22Rv1 (cell line): Measurements from ENCODE around the gene SHFL.

ENCODE experiments used
- H3K27ac ChIP-seq: fragments of 450-650 bp; 2 replicates; pipeline ENCODE4 v1.5.1; 2017
- CTCF ChIP-seq: fragments of 450-650 bp; IDR thresholded peaks from 2 replicates; pipeline ENCODE4 v1.5.1; 2017; ENCODE audit warnings: mild to moderate bottlenecking
- ZFX ChIP-seq: fragments of 450-650 bp; IDR thresholded peaks from 2 replicates; pipeline ENCODE4 v1.6.1; 2017; ENCODE audit warnings: antibody characterized with exemption, borderline replicate concordance

The SHFL gene

GRCh38 chr19:10088949-10089554, 2.9 kb downstream of the SHFL start:
- TF ChIP-seq CTCF = no peak
- no peak for TF ChIP-seq ZFX
- no peak overlapping the region for H3K27ac ChIP-seq

- H3K27ac ChIP-seq = no peak overlapping the region
- no peak for TF ChIP-seq ZFX
- no peak for TF ChIP-seq CTCF
These were observed 3.8 kb downstream of the SHFL start for GRCh38 chr19:10089801-10090375.

- TF ChIP-seq CTCF (no peak), ZFX (no peak)
- H3K27ac ChIP-seq = no peak overlapping the region
These were observed 5.2 kb downstream of the SHFL start for GRCh38 chr19:10091370-10091687.

- no peak overlapping the region for H3K27ac ChIP-seq
- TF ChIP-seq ZFX = no peak
These were observed 6.0 kb downstream of the SHFL start for GRCh38 chr19:10091895-10092641.

GRCh38 chr19:10092648-10093294, 6.7 kb downstream of the SHFL start:
- TF ChIP-seq ZFX (no peak), CTCF (no peak)
- H3K27ac ChIP-seq = no peak overlapping the region

GRCh38 chr19:10093295-10094186, 7.4 kb downstream of the SHFL start:
- no peak overlapping the region for H3K27ac ChIP-seq
- no peak for TF ChIP-seq ZFX
- TF ChIP-seq CTCF = no peak

GRCh38 chr19:10095622-10095947, 9.5 kb downstream of the SHFL start:
- no peak for TF ChIP-seq CTCF
- H3K27ac ChIP-seq = peak overlapping the region; percentile 58
